ENCODE data around the gene RPS27.

DNA sequence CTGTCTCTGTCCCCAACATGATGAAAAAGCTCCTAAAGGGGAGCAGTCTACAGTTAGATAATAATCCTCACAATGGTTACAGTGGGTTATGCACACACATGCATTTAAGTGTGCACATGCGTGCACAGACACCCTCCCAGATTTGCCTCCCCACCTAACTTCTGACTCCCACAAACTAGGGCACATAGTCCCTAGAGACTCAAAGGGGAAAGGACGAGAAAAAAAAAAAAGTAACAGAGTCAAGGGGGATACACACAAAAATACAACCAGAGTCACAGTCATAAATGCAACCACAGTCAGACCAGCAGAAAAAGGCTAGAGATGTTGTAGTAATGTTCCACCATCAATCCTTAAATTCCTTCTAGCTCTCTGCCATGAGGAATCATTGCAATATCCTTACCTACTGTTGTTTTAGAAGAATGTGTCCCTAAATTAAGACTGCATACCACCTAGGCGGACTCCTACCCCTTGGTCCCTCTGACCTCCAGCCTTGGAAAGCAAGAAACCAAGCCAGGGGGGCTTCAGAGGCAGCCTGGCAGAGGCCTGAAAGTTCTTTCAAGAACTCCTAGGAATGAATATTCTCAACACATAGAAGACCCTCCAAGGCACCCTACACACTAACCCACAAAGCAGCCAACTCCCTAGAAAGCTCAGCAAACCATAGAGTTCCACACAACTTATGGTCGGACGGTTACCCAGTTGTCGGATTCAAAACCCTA lies 33.4 kb upstream of the RPS27 start:
- no peak for TF ChIP-seq RAD21 (IDR thresholded peaks at IDR 0.05; ENCODE audit: insufficient read depth, low read depth, low read length)
- no peak for TF ChIP-seq EZH2 (IDR thresholded peaks at IDR 0.05; ENCODE audit: borderline replicate concordance, control insufficient read depth, low read depth, low read length)
- TF ChIP-seq, protein P1, sequence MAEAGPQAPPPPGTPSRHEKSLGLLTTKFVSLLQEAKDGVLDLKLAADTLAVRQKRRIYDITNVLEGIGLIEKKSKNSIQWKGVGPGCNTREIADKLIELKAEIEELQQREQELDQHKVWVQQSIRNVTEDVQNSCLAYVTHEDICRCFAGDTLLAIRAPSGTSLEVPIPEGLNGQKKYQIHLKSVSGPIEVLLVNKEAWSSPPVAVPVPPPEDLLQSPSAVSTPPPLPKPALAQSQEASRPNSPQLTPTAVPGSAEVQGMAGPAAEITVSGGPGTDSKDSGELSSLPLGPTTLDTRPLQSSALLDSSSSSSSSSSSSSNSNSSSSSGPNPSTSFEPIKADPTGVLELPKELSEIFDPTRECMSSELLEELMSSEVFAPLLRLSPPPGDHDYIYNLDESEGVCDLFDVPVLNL (IDR thresholded peaks at IDR 0.05; ENCODE audit: low read depth, low read length), result no peak
- TF ChIP-seq ZNF274 (IDR thresholded peaks at IDR 0.05; ENCODE audit: insufficient read depth, insufficient read length), result no peak
- TF ChIP-seq CHD4 (IDR thresholded peaks at IDR 0.05), result no peak
- no peak for TF ChIP-seq CEBPB (IDR thresholded peaks at IDR 0.05; ENCODE audit: borderline replicate concordance in 1 of 2, low read depth in 2 of 2, low read length in 2 of 2)
- TF ChIP-seq, protein P2, sequence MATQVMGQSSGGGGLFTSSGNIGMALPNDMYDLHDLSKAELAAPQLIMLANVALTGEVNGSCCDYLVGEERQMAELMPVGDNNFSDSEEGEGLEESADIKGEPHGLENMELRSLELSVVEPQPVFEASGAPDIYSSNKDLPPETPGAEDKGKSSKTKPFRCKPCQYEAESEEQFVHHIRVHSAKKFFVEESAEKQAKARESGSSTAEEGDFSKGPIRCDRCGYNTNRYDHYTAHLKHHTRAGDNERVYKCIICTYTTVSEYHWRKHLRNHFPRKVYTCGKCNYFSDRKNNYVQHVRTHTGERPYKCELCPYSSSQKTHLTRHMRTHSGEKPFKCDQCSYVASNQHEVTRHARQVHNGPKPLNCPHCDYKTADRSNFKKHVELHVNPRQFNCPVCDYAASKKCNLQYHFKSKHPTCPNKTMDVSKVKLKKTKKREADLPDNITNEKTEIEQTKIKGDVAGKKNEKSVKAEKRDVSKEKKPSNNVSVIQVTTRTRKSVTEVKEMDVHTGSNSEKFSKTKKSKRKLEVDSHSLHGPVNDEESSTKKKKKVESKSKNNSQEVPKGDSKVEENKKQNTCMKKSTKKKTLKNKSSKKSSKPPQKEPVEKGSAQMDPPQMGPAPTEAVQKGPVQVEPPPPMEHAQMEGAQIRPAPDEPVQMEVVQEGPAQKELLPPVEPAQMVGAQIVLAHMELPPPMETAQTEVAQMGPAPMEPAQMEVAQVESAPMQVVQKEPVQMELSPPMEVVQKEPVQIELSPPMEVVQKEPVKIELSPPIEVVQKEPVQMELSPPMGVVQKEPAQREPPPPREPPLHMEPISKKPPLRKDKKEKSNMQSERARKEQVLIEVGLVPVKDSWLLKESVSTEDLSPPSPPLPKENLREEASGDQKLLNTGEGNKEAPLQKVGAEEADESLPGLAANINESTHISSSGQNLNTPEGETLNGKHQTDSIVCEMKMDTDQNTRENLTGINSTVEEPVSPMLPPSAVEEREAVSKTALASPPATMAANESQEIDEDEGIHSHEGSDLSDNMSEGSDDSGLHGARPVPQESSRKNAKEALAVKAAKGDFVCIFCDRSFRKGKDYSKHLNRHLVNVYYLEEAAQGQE (IDR thresholded peaks at IDR 0.05; ENCODE audit: low read depth, low read length), result no peak
